CD4-positive, CD25-positive, alpha-beta regulatory T cell (primary cell): ENCODE measurements around the gene GOLGB1. TPM values are rescaled to one million over a fixed set of nuclear protein-coding genes. Genes with fewer than 3 reads are reported as not detected.

ENCODE experiments used
- ATAC-seq, 2 donors: fragments of 150-1000 bp; cut with Tn5 transposase; one replicate each; pipeline ENCODE4 v1.10.0; 2021; ENCODE audit warnings: low read depth in 2 of 2, moderate number of reproducible peaks in 2 of 2, moderate library complexity in 1 of 2
- DNase-seq, 3 donors: peaks; one replicate each; pipeline versions ENCODE4 v3.0.0 to v3.0.0-alpha.2; 2012 to 2022; ENCODE audit warnings: mixed read lengths in 1 of 3
- H3K27ac ChIP-seq: one replicate; pipeline ENCODE4 v1.7.0; 2013; ENCODE audit warnings: mild to moderate bottlenecking, low read length; ENCODE audit not compliant: insufficient read depth, poor library complexity, severe bottlenecking
- H3K27me3 ChIP-seq: one replicate; pipeline ENCODE4 v1.7.0; 2013; ENCODE audit warnings: low read length; ENCODE audit not compliant: control insufficient read depth, insufficient read depth
- H3K36me3 ChIP-seq: one replicate; pipeline ENCODE4 v1.7.0; 2013; ENCODE audit warnings: mild to moderate bottlenecking, low read length, moderate library complexity; ENCODE audit not compliant: control insufficient read depth, insufficient read depth
- H3K4me1 ChIP-seq: 2 replicates; pipeline ENCODE4 v1.7.0; 2013; ENCODE audit warnings: mild to moderate bottlenecking, low read length; ENCODE audit not compliant: insufficient read depth, control insufficient read depth, poor library complexity, severe bottlenecking
- H3K4me3 ChIP-seq: one replicate; pipeline ENCODE4 v1.7.0; 2013; ENCODE audit warnings: low read depth, mild to moderate bottlenecking, low read length, moderate library complexity
- H3K9me3 ChIP-seq, 2 experiments: 1 replicate in 1 of 2; 2 replicates in 1 of 2; pipeline ENCODE4 v1.7.0; 2013; ENCODE audit warnings: low read length in 2 of 2, mild to moderate bottlenecking in 1 of 2, moderate library complexity in 1 of 2; ENCODE audit not compliant: control insufficient read depth in 2 of 2
- H3K27ac Mint-ChIP-seq, 3 donors: one replicate each; pipeline ENCODE4 v1.8.0; 2020 to 2022; ENCODE audit warnings: mild to moderate bottlenecking in 3 of 3, mixed read lengths in 3 of 3, moderate library complexity in 2 of 3
- H3K27me3 Mint-ChIP-seq: one replicate; pipeline ENCODE4 v1.8.0; 2022; ENCODE audit warnings: mild to moderate bottlenecking, mixed read lengths
- H3K36me3 Mint-ChIP-seq: one replicate; pipeline ENCODE4 v1.8.0; 2020; ENCODE audit warnings: mixed read lengths
- H3K4me1 Mint-ChIP-seq, 4 donors: one replicate each; pipeline ENCODE4 v1.8.0; 2020 to 2022; ENCODE audit warnings: mixed read lengths in 4 of 4, mild to moderate bottlenecking in 1 of 4
- H3K4me3 Mint-ChIP-seq, 4 donors: one replicate each; pipeline ENCODE4 v1.8.0; 2020 to 2022; ENCODE audit warnings: mild to moderate bottlenecking in 4 of 4, mixed read lengths in 4 of 4, moderate library complexity in 3 of 4
- H3K9me3 Mint-ChIP-seq, 7 donors: one replicate each; pipeline ENCODE4 v1.8.0; 2020 to 2022; ENCODE audit warnings: mixed read lengths in 7 of 7, mild to moderate bottlenecking in 3 of 7, moderate library complexity in 2 of 7
- polyA plus RNA-seq, 4 donors: library from polyadenylated mRNA; unstranded; fragments of 300-500 nt; fragmentation: Illumina TruSeq; gene quantifications; one replicate each; pipeline ENCODE4 v1.2.3, GENCODE V29; 2021
- total RNA-seq: library from RNA; stranded (reverse); gene quantifications from one replicate; pipeline ENCODE4 v1.2.3, GENCODE V29; 2022

The GOLGB1 gene
- total and polyA plus RNA-seq, 5 donors from 2014 or later, result 3.2 to 51.7 (median 4.3) TPM

GRCh38 chr3:121660356-121661171, 89.0 kb downstream of the GOLGB1 start, which contains the start of gene HCLS1:
TSS of gene HCLS1 (minus strand) at chr3:121660903. CDS start at chr3:121658347, 2,556 bp downstream.
- peaks cover 0 to 4% (median 0%) of the 10 kb centered on the region in 7 donors for H3K9me3 Mint-ChIP-seq
- Histone ChIP-seq H3K9me3 (no peaks in the 10 kb centered on the region), H3K27ac (peak within 1 kb of the TSS; percentile 95), H3K4me3 (peak within 1 kb of the TSS; percentile 95), H3K4me1 (peaks cover 41% of the 10 kb centered on the region), H3K27me3 (no peaks in the 10 kb centered on the region), H3K36me3 (peaks cover 49% of the 10 kb centered on the region)
- peaks cover 20 to 62% (median 49%) of the 10 kb centered on the region in 4 donors for H3K4me1 Mint-ChIP-seq
- peaks cover 62% of the 10 kb centered on the region for H3K36me3 Mint-ChIP-seq
- H3K27ac Mint-ChIP-seq, result peak within 1 kb of the TSS; percentile 98 to 100 (median 99)
- H3K27me3 Mint-ChIP-seq, result no peaks in the 10 kb centered on the region
- ATAC-seq (peak; percentile 82 to 83), DNase-seq (peak; percentile 61 to 91 (median 84))
- peak within 1 kb of the TSS; percentile 88 to 98 (median 94) for H3K4me3 Mint-ChIP-seq

- H3K36me3 Mint-ChIP-seq, result peaks cover 61% of the 10 kb centered on the region
- H3K27me3 ChIP-seq, result no peaks in the 10 kb centered on the region
- DNase-seq, result no peak
- peak overlapping the region; percentile 95 for H3K27ac ChIP-seq
- peaks cover 47% of the 10 kb centered on the region for H3K36me3 ChIP-seq
- H3K27me3 Mint-ChIP-seq, result no peaks in the 10 kb centered on the region
- peaks cover 0 to 4% (median 0%) of the 10 kb centered on the region in 7 donors for H3K9me3 Mint-ChIP-seq
- ATAC-seq, result no peak
- H3K9me3 ChIP-seq, result no peaks in the 10 kb centered on the region
- peak overlapping the region; percentile 98 to 100 (median 99) for H3K27ac Mint-ChIP-seq
- H3K4me1 Mint-ChIP-seq, result peaks cover 20 to 71% (median 55%) of the 10 kb centered on the region in 4 donors
- peaks cover 51% of the 10 kb centered on the region for H3K4me1 ChIP-seq
- peak overlapping the region; percentile 95 for H3K4me3 ChIP-seq
- peak overlapping the region; percentile 88 to 98 (median 94) for H3K4me3 Mint-ChIP-seq
Measured at GRCh38 chr3:121659586-121659985, 90.0 kb downstream of the GOLGB1 start.

GRCh38 chr3:121658716-121659435, 90.7 kb downstream of the GOLGB1 start:
- H3K27me3 Mint-ChIP-seq, result no peaks in the 10 kb centered on the region
- Histone ChIP-seq H3K4me1 (peaks cover 57% of the 10 kb centered on the region), H3K36me3 (peaks cover 40% of the 10 kb centered on the region)

GRCh38 chr3:121654493-121655385, 94.8 kb downstream of the GOLGB1 start:
- Mint-ChIP-seq H3K27ac (peak overlapping the region; percentile 37 to 97 (median 73)), H3K36me3 (peaks cover 60% of the 10 kb centered on the region), H3K4me1 (peaks cover 21 to 94% (median 81%) of the 10 kb centered on the region in 4 donors), H3K27me3 (no peaks in the 10 kb centered on the region), H3K4me3 (peak overlapping the region; percentile 42 to 86 (median 67)), H3K9me3 (no peaks in the 10 kb centered on the region)
- Histone ChIP-seq H3K4me3 (peak overlapping the region; percentile 71), H3K27me3 (no peaks in the 10 kb centered on the region), H3K4me1 (peaks cover 65% of the 10 kb centered on the region), H3K27ac (peak overlapping the region; percentile 73), H3K9me3 (no peaks in the 10 kb centered on the region), H3K36me3 (peaks cover 67% of the 10 kb centered on the region)
- DNase-seq (peak in 2 of 3 donors; percentile 39 to 80), ATAC-seq (peak; percentile 88)

More at GRCh38 chr3:121658716-121659435, 90.7 kb downstream of the GOLGB1 start:
- peaks cover 0 to 4% (median 0%) of the 10 kb centered on the region in 7 donors for H3K9me3 Mint-ChIP-seq
- Histone ChIP-seq H3K27me3 (no peaks in the 10 kb centered on the region), H3K9me3 (no peaks in the 10 kb centered on the region), H3K27ac (peak overlapping the region; percentile 95), H3K4me3 (peak overlapping the region; percentile 95)
- H3K36me3 Mint-ChIP-seq, result peaks cover 55% of the 10 kb centered on the region
- peak overlapping the region; percentile 98 to 100 (median 99) for H3K27ac Mint-ChIP-seq
- ATAC-seq (no peak), DNase-seq (no peak)
- peaks cover 20 to 78% (median 60%) of the 10 kb centered on the region in 4 donors for H3K4me1 Mint-ChIP-seq
- H3K4me3 Mint-ChIP-seq, result peak overlapping the region; percentile 88 to 98 (median 94)

- Mint-ChIP-seq H3K36me3 (peaks cover 40% of the 10 kb centered on the region), H3K9me3 (no peaks in the 10 kb centered on the region), H3K4me3 (peak overlapping the region; percentile 1 to 66 (median 48)), H3K4me1 (peaks cover 17 to 79% (median 66%) of the 10 kb centered on the region in 4 donors), H3K27me3 (no peaks in the 10 kb centered on the region), H3K27ac (peak overlapping the region; percentile 10 to 68 (median 29))
- ATAC-seq, result no peak
- Histone ChIP-seq H3K27ac (no peak overlapping the region), H3K9me3 (no peaks in the 10 kb centered on the region), H3K4me1 (peaks cover 44% of the 10 kb centered on the region), H3K36me3 (peaks cover 74% of the 10 kb centered on the region), H3K4me3 (no peak overlapping the region), H3K27me3 (no peaks in the 10 kb centered on the region)
- no peak for DNase-seq
Measured at GRCh38 chr3:121651684-121652083, 97.9 kb downstream of the GOLGB1 start.

- H3K36me3 Mint-ChIP-seq, result peaks cover 34% of the 10 kb centered on the region
- ATAC-seq, result no peak
- no peaks in the 10 kb centered on the region for H3K27me3 Mint-ChIP-seq
- H3K4me3 Mint-ChIP-seq, result peak overlapping the region in 1 of 4 donors; percentile 57
- Histone ChIP-seq H3K4me1 (peaks cover 35% of the 10 kb centered on the region), H3K27ac (no peak overlapping the region), H3K27me3 (no peaks in the 10 kb centered on the region), H3K4me3 (peak overlapping the region; percentile 26), H3K9me3 (no peaks in the 10 kb centered on the region), H3K36me3 (peaks cover 65% of the 10 kb centered on the region)
- H3K9me3 Mint-ChIP-seq, result peaks cover 0 to 2% (median 0%) of the 10 kb centered on the region in 7 donors
- DNase-seq, result no peak
- peak overlapping the region in 2 of 3 donors; percentile 36 to 48 for H3K27ac Mint-ChIP-seq
- H3K4me1 Mint-ChIP-seq, result peaks cover 14 to 69% (median 53%) of the 10 kb centered on the region in 4 donors
Measured at GRCh38 chr3:121649645-121650044, 99.9 kb downstream of the GOLGB1 start.
